HUES48 (cell line): ENCODE measurements around the gene ACOT9.
"Not testable (repeated sequence)": the region's sequence is repeated elsewhere in the genome, so short reads cannot be mapped to it uniquely, and the experiment has no call there.

Source experiments
- H3K27ac ChIP-seq: one replicate; pipeline ENCODE4 v1.7.0; 2013; ENCODE audit warnings: low read depth, low read length, inconsistent platforms
- H3K27me3 ChIP-seq: 2 replicates; pipeline ENCODE4 v1.6.1; 2013; ENCODE audit warnings: mild to moderate bottlenecking, low read length; ENCODE audit not compliant: control insufficient read depth, insufficient read depth
- H3K36me3 ChIP-seq: 2 replicates; pipeline ENCODE4 v1.6.1; 2013; ENCODE audit warnings: low read length; ENCODE audit not compliant: control insufficient read depth, insufficient read depth
- H3K4me1 ChIP-seq: 2 replicates; pipeline ENCODE4 v1.6.1; 2013; ENCODE audit warnings: mild to moderate bottlenecking, low read length; ENCODE audit not compliant: control insufficient read depth, insufficient read depth
- H3K4me3 ChIP-seq: 2 replicates; pipeline ENCODE4 v1.5.1; 2013; ENCODE audit warnings: mild to moderate bottlenecking, low read depth, low read length
- H3K9ac ChIP-seq: 2 replicates; pipeline ENCODE4 v1.6.1; 2013; ENCODE audit warnings: mild to moderate bottlenecking, low read depth, low read length, moderate library complexity
- H3K9me3 ChIP-seq: 2 replicates; pipeline ENCODE4 v1.6.1; 2013; ENCODE audit warnings: low read length; ENCODE audit not compliant: control insufficient read depth, insufficient read depth

Gene ACOT9

GRCh38 chrX:23783589-23784469, 40.8 kb upstream of the ACOT9 start:
- Histone ChIP-seq H3K4me1 (peaks cover 19% of the 10 kb centered on the region), H3K9ac (no peak overlapping the region), H3K27ac (no peak overlapping the region), H3K27me3 (no peaks in the 10 kb centered on the region), H3K9me3 (no peaks in the 10 kb centered on the region), H3K36me3 (peaks cover 18% of the 10 kb centered on the region), H3K4me3 (peak overlapping the region; percentile 79)

GRCh38 chrX:23782863-23783588, 40.0 kb upstream of the ACOT9 start, which contains the start of gene SAT1:
Gene SAT1, plus strand, starts transcription at chrX:23783173. Its CDS starts 179 bp downstream, at chrX:23783352.
- Histone ChIP-seq H3K27me3 (no peaks in the 10 kb centered on the region), H3K36me3 (peaks cover 18% of the 10 kb centered on the region), H3K4me1 (peaks cover 15% of the 10 kb centered on the region), H3K9me3 (no peaks in the 10 kb centered on the region), H3K4me3 (peak within 1 kb of the TSS; percentile 79), H3K9ac (peak within 1 kb of the TSS; percentile 49; the same call in 1 of the 2 replicates), H3K27ac (peak within 1 kb of the TSS; percentile 53)

GRCh38 chrX:23782455-23782854, 39.4 kb upstream of the ACOT9 start:
- Histone ChIP-seq H3K4me3 (peak overlapping the region; percentile 38), H3K36me3 (peaks cover 18% of the 10 kb centered on the region), H3K27ac (peak overlapping the region; percentile 26), H3K27me3 (no peaks in the 10 kb centered on the region), H3K9ac (no peak overlapping the region), H3K4me1 (peaks cover 13% of the 10 kb centered on the region), H3K9me3 (no peaks in the 10 kb centered on the region)

GRCh38 chrX:23779025-23779424, 35.9 kb upstream of the ACOT9 start:
- Histone ChIP-seq H3K4me3 (no peak overlapping the region), H3K27me3 (no peaks in the 10 kb centered on the region), H3K9ac (no peak overlapping the region), H3K9me3 (no peaks in the 10 kb centered on the region), H3K4me1 (peaks cover 12% of the 10 kb centered on the region), H3K36me3 (no peaks in the 10 kb centered on the region), H3K27ac (no peak overlapping the region)

- Histone ChIP-seq H3K36me3 (no peaks in the 10 kb centered on the region), H3K9me3 (no peaks in the 10 kb centered on the region), H3K27me3 (no peaks in the 10 kb centered on the region), H3K27ac (no peak overlapping the region), H3K4me3 (no peak overlapping the region), H3K9ac (no peak overlapping the region), H3K4me1 (no peaks in the 10 kb centered on the region)
Measured at GRCh38 chrX:23776363-23776762, 33.3 kb upstream of the ACOT9 start.

GRCh38 chrX:23773601-23774175, 30.6 kb upstream of the ACOT9 start:
- no peaks in the 10 kb centered on the region for H3K27me3 ChIP-seq
- no peak overlapping the region for H3K4me3 ChIP-seq
- H3K9me3 ChIP-seq, result no peaks in the 10 kb centered on the region
- H3K36me3 ChIP-seq, result no peaks in the 10 kb centered on the region
- H3K27ac ChIP-seq, result no peak overlapping the region
- no peak overlapping the region for H3K9ac ChIP-seq
- H3K4me1 ChIP-seq, result no peaks in the 10 kb centered on the region

- not testable (repeated sequence) for H3K4me1 ChIP-seq, H3K9me3 ChIP-seq, H3K27ac ChIP-seq, H3K4me3 ChIP-seq, H3K27me3 ChIP-seq, H3K36me3 ChIP-seq, H3K9ac ChIP-seq
Measured at GRCh38 chrX:23771086-23771485, 28.0 kb upstream of the ACOT9 start.

- Histone ChIP-seq H3K4me3 (no peak overlapping the region), H3K36me3 (no peaks in the 10 kb centered on the region), H3K9me3 (no peaks in the 10 kb centered on the region; the same call in 1 of the 2 replicates), H3K27me3 (no peaks in the 10 kb centered on the region), H3K27ac (no peak overlapping the region), H3K4me1 (no peaks in the 10 kb centered on the region), H3K9ac (no peak overlapping the region)
Measured at GRCh38 chrX:23770142-23770541, 27.1 kb upstream of the ACOT9 start.

- H3K9me3 ChIP-seq, result no peaks in the 10 kb centered on the region; the same call in 1 of the 2 replicates
- H3K4me1 ChIP-seq, result peaks cover 10% of the 10 kb centered on the region
- no peak overlapping the region for H3K9ac ChIP-seq
- H3K4me3 ChIP-seq, result no peak overlapping the region
- H3K27ac ChIP-seq, result no peak overlapping the region
- H3K27me3 ChIP-seq, result no peaks in the 10 kb centered on the region
- H3K36me3 ChIP-seq, result no peaks in the 10 kb centered on the region
Measured at GRCh38 chrX:23766650-23767551, 23.8 kb upstream of the ACOT9 start.

- Histone ChIP-seq H3K4me3 (no peak overlapping the region), H3K9ac (no peak overlapping the region), H3K4me1 (peaks cover 10% of the 10 kb centered on the region), H3K27me3 (no peaks in the 10 kb centered on the region), H3K36me3 (no peaks in the 10 kb centered on the region), H3K27ac (no peak overlapping the region), H3K9me3 (no peaks in the 10 kb centered on the region; the same call in 1 of the 2 replicates)
Measured at GRCh38 chrX:23765868-23766267, 22.8 kb upstream of the ACOT9 start.
